NCI-H1930 (cell line): ENCODE measurements around the gene WDR77.
A peak's percentile ranks its signal among the peaks of the same experiment; 100 is the strongest.

Experiments
- DNase-seq, 2 experiments: peaks; one replicate each; lab custom pipeline; 2025; lab: John Stamatoyannopoulos, UW

WDR77 gene

DNA sequence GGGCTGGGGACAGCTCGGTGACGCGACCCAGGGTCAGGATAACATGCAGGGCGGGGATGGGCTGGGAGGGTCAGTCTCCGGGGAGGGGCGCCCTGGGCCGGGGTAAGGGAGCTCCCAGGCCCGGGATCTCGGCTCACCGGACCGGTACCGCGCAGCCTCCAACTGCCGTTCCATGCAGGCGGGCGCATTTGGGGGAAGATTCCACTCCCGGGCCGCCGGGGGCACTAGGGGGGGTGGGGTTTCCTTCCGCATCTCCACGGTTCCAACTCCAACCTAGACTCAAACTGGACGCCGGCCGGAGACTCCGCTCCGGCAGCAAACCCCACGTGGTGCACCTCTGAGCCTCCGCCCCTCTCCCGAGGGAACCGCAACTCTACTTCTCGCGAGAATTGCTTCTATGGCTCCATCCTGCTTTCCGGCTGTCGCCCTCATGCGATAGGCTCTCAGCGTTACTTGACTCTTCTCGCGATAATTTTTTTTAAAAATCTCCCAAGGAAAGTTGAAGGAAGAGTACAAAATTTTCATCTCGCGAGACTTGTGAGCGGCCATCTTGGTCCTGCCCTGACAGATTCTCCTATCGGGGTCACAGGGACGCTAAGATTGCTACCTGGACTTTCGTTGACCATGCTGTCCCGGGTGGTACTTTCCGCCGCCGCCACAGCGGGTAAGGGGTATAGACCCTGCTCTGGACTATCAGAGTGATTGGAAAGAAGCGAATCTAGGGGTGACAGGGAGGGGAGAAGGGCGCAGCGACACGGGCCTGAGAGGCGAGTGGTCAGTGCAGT is at the start of gene WDR77, which contains the start of gene ATP5PB:
Gene WDR77, minus strand, starts transcription at position 339 of the 785 bp plus-strand sequence. Its CDS starts 87 bp downstream, at position 252.
Gene ATP5PB, plus strand, starts transcription at position 547 of the 785 bp plus-strand sequence. Its CDS starts 78 bp downstream, at position 625.
- peak; percentile 97 to 99 for DNase-seq

DNA sequence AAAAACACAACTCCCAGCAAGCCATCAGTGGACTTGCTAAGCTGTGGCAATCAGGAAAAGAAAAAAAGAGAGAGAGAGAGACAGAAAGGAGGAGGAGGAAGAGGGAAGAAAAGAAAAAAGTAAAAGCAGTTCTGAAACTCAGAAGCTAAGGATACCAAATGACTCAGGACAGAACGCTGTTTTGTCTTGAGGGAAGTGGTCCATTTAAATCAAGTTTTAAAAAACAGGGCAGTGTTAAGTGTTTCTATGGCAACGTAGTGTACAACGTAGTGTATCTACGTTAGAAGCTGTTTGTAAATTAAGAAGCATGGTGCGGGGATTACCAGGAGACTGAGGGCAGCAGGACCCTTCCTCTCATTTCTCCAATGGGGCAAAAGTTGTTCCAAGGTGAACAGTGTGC is 48.5 kb upstream of the WDR77 start:
- no peak for DNase-seq

GRCh38 chr1:111496398-111496797 is 47.3 kb upstream of the WDR77 start:
- DNase-seq = no peak

DNA sequence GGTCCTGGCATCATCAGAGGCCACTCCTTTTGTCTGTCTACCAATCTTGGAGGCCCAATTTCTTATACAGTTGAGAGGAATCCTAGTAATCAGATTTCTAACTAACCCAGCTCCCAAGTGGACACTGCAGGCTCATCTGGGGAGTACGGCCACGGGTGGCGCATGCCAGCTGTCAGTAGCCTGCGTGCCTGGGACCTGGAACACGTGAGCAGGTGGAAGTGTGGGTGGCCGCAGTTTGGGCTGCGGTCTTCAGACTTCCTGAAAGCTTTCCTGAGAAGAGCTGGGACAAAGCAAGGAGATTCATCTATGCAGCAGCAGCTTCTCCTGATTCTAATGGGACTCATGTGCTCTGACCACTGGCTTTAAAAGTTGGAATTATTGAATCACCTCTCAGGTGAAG is 42.0 kb upstream of the WDR77 start:
- no peak for DNase-seq

DNA sequence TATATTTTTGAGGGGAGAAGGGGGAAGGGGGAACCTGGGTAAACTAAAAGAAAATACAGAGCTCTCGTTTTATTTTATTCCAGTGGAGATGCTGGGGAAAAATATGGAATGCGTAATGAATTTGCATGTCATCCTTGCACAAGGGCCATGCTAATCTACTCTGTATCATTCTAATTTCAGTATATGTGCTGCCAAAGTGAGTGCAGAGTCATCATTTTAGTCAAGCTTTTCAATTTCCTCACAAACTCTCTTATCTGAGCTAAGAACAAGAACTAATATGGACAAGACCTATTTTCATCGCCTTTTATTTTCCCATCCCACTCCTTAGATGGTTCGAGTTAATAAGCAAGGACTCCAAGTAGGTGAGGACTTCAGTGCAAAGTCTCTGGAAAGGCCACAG is 41.2 kb upstream of the WDR77 start:
- no peak for DNase-seq

- DNase-seq = no peak
These were observed 40.5 kb upstream of the WDR77 start for GRCh38 chr1:111489604-111490003.

- no peak for DNase-seq
These were observed 39.6 kb upstream of the WDR77 start for GRCh38 chr1:111488669-111489068.

DNA sequence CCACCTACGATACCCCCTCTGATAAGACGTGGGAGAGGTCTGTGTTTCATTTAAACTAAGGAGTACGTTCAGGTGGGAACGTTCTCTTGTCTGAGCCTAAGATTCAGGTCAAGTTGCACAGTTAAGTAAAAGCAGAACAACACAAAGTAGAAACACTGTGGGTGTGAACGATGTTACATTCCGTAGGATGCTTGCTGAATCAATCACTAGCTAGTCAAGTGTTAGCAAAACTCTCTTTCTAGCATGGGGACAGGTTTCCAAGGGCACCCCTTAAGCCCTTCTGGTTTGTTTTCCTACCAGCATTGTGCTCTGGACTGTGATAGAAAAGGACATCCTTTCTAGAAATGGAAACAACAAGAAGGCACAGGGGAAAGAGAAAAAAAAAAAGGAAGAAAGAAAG is 38.1 kb upstream of the WDR77 start:
- DNase-seq = no peak

- no peak for DNase-seq
These were observed 37.4 kb upstream of the WDR77 start for GRCh38 chr1:111486431-111486830.

DNA sequence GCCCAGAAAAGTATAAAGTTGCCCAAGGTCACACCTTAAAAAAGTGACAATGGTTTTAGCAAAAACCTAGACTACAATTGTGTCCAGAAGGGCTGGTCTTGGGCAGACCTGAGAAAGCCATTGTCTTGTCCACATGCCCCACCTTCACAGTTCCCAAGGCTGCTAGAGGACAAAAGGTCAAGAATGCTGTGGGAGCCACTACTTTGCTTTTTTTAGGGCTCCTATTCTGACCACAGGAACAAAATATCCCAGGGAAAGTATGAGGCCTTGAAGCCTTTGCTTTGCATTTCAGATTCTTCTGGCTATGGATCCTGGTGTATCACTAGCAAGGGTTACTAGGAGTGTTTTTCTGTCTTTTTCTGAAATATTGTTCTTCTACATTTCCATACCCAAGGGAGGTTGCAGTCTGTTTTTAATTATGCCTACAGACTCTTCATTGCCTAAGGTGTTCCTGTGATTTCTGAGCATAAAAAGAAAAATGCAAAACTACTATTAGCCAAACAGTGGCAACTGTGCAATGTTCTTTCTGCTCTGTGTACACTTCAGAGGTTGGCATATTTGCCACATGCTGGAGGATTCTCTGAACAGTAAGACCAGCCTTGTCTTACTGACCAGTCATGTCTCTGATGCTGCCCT is 35.5 kb upstream of the WDR77 start:
- no peak for DNase-seq

- DNase-seq = no peak
These were observed 34.8 kb upstream of the WDR77 start for GRCh38 chr1:111483876-111484275.

DNA sequence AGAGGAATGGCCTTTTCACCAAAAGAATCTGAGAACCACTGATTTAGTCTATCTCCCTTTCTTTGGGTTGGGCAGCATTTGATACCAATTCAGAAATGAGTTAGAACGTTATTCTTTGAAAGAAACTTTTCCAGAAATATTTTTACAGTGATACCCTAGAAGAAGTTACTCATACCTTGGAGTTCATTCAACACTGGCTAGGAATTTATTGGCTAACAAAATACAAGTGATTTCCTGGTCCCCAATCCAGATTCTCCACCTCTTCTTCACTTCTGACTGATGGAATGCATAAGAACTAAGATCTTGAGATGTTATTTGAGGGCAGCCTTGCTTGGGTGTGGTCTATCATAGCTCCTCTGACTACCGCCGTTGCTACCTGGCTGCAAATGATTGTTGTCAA is 34.1 kb upstream of the WDR77 start:
- DNase-seq = no peak

DNA sequence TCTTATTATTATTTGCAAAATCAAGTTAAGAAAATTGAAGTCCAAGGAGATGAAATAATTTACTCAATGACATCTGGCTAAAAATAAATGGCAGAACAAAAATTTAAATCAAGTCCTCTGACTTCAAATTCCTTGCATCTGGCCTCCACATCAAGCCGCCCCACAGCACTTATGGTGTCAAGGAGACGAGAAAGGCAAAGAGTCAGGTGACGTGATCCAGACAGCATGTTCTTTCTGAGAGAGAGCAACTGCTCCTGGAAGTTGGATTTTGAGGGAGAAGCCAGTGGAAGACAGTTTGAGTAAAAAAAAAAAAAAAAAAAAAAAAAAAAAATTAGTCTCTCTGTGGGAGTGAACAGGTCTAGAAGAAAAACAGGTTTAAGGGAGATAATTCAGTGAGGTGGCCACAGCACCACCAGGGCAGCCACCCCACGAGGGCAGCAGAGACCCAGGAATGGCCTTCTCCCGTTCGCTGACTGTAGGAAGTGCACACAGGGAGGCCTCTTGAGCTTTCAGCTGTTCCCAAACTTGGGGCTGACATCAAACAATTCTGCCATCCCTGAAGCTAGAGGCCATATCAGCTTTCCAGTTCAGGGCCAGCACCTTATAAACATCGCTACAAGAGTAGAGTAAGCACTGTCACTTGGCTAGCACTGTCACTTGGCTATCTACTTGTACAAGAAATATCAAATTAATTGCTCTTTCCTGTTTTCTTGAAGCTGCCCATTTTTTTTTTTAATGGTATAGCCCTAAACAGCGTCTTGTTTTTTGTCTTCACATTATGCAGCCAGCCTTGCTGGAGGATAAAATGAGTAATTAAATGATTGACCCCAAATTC is 32.5 kb upstream of the WDR77 start:
- DNase-seq = peak; percentile 1 to 15

GRCh38 chr1:111480674-111481073 is 31.6 kb upstream of the WDR77 start:
- no peak for DNase-seq

DNA sequence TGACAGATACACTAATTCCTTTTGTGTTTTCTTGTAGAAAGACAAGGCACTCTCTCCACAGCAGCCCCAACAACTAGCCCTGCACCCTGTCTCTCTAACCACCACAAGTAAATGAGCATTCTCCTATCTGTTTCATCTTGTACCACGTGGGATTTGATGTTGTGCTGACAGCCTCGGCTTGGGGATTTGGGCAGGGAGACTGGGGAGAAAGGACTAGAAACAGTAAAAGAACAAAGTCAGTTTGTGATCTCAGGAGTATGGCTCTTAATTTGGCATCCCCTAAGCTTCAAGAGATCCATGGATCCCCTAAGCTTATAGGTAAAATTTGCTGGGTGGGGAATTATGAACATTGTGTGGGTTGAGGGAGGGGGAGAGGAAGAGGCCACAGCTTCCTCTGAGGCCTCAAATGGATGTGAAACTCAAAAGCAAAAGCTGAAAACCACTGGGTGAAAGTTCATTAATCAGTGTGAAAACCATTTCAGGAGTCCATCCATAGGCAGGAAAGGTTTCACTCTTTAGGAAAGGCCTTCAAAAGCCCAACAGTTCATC is 27.8 kb upstream of the WDR77 start:
- DNase-seq = no peak

DNA sequence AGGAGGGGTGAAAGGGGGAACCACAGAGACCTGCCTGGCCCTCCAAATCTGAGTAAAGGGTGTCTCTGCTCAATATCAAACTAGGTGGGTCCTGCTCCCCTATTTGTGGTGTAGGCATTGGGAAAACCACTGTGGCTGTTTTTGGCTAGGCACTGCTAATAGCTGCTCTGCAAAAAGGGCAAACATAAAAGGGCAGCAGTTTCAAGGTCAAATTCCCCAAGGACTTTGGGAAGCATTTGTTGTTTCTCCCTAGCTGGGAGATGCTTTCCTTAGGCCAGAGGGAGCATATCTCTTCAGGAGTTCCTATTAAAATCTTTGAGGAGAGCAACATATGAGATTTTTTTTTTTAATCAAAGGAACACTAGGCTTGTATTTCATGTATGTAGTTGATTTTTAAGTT is 27.2 kb upstream of the WDR77 start:
- no peak for DNase-seq

DNA sequence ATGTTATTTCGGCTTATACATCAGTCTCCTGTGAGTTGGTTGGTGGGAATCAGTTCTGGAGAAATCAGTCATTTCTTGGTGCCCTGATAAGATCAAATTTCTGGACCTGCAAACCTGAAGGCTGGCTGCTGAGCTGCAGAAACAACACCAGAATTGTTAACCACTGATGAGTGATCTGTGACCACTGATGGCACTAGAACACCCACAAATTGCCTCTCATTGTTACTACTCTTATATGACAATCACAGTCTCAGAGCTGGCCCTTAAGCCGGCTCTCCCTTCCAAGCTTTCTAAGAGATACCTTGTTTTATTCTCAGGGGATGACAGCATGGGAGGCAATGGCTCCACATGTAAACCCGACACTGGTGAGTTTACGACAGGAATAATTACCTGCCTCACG is 26.6 kb upstream of the WDR77 start:
- DNase-seq = no peak

DNA sequence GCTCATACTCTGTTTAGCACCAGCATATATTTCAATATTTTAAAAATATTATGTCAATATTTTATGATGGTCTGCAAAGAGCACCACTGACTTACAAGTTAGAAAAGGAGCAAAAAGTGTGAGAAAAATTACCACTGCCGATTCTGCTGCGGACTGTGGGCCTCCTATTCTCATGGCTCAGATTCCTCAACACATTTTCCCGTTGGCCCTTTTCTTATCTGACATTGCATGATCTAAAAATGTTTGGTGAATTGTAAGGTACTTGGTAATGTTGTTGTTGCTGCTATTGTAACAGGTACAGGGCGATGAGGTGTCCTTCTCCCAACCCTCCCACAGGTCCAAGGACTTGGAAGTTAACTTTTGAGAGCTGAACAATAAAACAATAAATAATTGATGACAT is 25.5 kb upstream of the WDR77 start:
- DNase-seq = no peak

GRCh38 chr1:111474106-111474505 is 25.1 kb upstream of the WDR77 start:
- no peak for DNase-seq

DNA sequence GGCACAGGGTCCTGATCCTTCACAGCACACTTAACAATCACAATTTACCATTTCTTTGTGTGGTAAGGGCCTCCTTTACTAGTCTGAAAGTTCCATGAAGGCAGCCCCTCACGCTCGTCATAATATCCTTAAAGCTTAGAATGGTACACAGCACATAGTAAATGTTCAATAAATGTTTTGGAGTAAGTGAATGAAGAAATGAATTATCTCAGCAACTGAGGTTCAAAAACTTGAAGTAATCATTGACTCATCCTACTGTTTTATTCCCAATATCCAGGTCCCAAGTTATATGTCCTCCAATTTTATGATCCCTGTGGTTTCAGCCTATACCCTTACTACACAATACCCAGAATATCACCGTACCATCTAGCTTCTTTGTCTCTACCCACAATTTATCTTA is 22.5 kb upstream of the WDR77 start:
- no peak for DNase-seq

- DNase-seq = no peak
These were observed 22.0 kb upstream of the WDR77 start for GRCh38 chr1:111471012-111471411.

DNA sequence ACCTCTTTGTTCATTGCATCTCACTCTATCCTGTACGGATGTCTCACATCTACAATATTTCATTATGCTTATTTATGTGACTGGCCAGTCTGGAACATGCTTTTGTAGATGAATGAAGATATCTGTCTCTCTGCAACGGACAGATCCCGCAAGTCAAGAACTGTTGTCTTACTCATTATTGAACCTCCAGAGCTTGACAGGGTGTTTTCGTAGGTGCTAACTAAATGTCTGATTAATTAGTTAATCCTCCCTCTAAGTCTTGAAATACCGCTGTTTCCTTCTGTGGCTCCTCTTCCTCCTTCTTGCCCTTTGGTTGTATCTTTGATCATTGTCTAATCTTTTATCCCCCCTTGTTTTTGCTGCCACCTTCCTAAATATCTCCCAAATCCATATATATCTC is 21.5 kb upstream of the WDR77 start:
- DNase-seq = no peak
